Nephron progenitor cell (in vitro differentiated cells): Measurements from ENCODE around the gene CACNG3.

Source experiments
- DNase-seq: peaks from one replicate; pipeline ENCODE4 v3.0.0; 2021
- H3K27ac Mint-ChIP-seq: 2 replicates; pipeline ENCODE4 v1.8.0; 2021; ENCODE audit warnings: mild to moderate bottlenecking, moderate library complexity, mixed read lengths
- H3K27me3 Mint-ChIP-seq: 2 replicates; pipeline ENCODE4 v1.8.0; 2021; ENCODE audit warnings: mild to moderate bottlenecking, low read depth, mixed read lengths; ENCODE audit not compliant: poor library complexity
- H3K36me3 Mint-ChIP-seq: 2 replicates; pipeline ENCODE4 v1.8.0; 2021; ENCODE audit warnings: low read depth, mixed read lengths
- H3K4me1 Mint-ChIP-seq: 2 replicates; pipeline ENCODE4 v1.8.0; 2021; ENCODE audit warnings: mixed read lengths
- H3K4me3 Mint-ChIP-seq: 2 replicates; pipeline ENCODE4 v1.8.0; 2021; ENCODE audit warnings: mild to moderate bottlenecking, moderate library complexity, mixed read lengths
- H3K9me3 Mint-ChIP-seq: 2 replicates; pipeline ENCODE4 v1.8.0; 2021; ENCODE audit warnings: mild to moderate bottlenecking, moderate library complexity, mixed read lengths
- CTCF ChIP-seq: fragments of 200-600 bp; sonication (generic); IDR thresholded peaks from 2 replicates; pipeline ENCODE4 v1.5.0; 2021; ENCODE audit warnings: antibody characterized with exemption

The CACNG3 gene

DNA sequence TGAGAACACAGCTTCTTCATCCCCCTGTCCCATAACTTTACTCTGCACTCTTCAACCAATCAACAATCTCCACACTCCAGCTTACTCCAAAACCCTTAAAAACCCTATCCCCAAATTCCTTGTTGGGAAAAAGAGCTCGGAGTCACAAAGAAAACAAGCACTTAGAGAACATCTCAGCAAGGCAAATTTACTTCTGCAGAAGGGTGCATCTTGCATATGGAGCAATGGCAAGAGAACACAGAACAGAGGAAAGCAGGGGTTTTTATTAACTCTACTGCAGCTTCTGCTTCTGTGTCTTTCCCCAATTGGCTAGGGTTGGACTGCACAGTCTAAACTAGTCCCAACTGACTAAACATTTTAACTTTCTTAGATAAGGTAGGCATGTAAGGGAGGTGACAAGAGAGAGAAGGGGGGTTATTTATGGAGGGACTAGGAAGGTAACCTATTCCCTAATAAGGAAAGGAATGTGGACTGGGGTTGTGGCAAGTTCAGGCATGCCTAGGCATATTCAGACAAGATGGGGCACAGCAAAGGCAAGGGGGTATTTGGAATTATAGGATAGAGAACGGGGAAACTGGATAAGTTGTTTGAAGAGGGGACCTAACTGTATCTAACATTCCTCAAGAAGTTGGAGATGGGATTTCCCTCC is 125.5 kb downstream of the CACNG3 start:
- peaks cover 63% of the 10 kb centered on the region for H3K9me3 Mint-ChIP-seq
- TF ChIP-seq CTCF, result no peak
- H3K27ac Mint-ChIP-seq, result peak overlapping the region; percentile 30

DNA sequence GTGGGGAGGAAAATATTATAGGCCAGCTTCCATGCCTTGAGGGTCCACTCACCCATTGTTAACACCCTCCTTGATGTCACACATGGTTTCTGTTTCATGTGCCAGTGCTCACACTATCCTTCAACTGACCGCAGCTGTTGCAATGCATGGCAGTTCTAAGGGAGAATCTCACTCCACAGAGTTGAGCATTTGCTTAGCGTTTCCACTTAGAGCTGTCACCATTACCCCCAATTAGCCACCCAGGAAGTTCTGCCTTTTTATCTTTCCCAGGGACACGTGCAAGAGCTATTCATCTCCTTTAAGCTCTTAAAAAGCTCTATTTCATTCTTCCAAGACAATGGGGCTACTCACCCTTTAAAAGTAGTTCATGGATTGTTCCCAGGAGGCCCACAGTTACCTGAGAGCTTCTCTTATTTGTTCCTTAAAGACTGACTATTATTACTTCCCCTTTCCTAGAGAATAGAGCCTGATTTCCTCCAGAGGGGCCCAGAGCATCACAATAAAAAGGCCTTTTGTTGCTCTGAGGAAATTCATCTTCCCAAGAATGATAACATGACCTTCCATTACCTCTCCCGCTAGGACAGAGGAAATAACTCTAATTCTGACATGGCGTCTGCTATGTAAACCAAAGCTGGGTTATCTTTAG is 126.8 kb downstream of the CACNG3 start:
- Mint-ChIP-seq H3K27ac (peak overlapping the region; percentile 62), H3K4me3 (no peak overlapping the region)

More for the DNA sequence above, 125.5 kb downstream of the CACNG3 start:
- Mint-ChIP-seq H3K36me3 (peaks cover 18% of the 10 kb centered on the region), H3K4me3 (no peak overlapping the region), H3K27me3 (peaks cover 7% of the 10 kb centered on the region), H3K4me1 (peaks cover 34% of the 10 kb centered on the region)
- DNase-seq, result no peak

GRCh38 chr16:24394341-24394740 is 138.2 kb downstream of the CACNG3 start:
- H3K9me3 Mint-ChIP-seq, result peaks cover 9% of the 10 kb centered on the region
- TF ChIP-seq CTCF, result no peak
- peaks cover 13% of the 10 kb centered on the region for H3K4me1 Mint-ChIP-seq
- H3K27me3 Mint-ChIP-seq, result peaks cover 3% of the 10 kb centered on the region
- DNase-seq, result no peak
- no peak overlapping the region for H3K27ac Mint-ChIP-seq
- no peak overlapping the region for H3K4me3 Mint-ChIP-seq
- H3K36me3 Mint-ChIP-seq, result no peaks in the 10 kb centered on the region

More for the DNA sequence above, 126.8 kb downstream of the CACNG3 start:
- no peak for DNase-seq
- Mint-ChIP-seq H3K4me1 (peaks cover 34% of the 10 kb centered on the region), H3K27me3 (peaks cover 12% of the 10 kb centered on the region), H3K36me3 (peaks cover 18% of the 10 kb centered on the region), H3K9me3 (peaks cover 60% of the 10 kb centered on the region)
- no peak for TF ChIP-seq CTCF

- DNase-seq, result no peak
- H3K36me3 Mint-ChIP-seq, result no peaks in the 10 kb centered on the region
- H3K27ac Mint-ChIP-seq, result peak overlapping the region; percentile 60
- peaks cover 3% of the 10 kb centered on the region for H3K27me3 Mint-ChIP-seq
- H3K4me3 Mint-ChIP-seq, result no peak overlapping the region
- no peak for TF ChIP-seq CTCF
- H3K9me3 Mint-ChIP-seq, result peaks cover 4% of the 10 kb centered on the region
- peaks cover 13% of the 10 kb centered on the region for H3K4me1 Mint-ChIP-seq
These were observed 140.5 kb downstream of the CACNG3 start for GRCh38 chr16:24396350-24397271.

DNA sequence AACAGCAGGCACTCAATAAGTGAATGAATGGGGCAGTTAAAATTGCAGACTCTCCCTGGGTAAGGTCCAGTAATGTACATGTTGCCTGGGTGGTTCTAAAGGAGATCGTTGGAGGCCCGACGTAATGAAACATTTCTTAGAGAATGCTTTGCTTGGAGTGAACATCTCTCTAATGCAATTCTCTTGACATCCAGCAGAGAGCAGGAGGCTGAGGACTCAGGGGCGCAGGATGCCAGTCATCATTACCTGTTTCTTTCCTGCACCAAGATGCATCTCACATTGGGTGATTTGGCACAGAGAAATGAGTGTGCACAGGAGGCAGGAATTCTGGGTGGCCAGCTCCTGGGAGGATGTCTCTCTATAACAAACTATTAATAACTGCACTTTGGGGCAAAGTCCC is 152.9 kb downstream of the CACNG3 start:
- Mint-ChIP-seq H3K4me1 (no peaks in the 10 kb centered on the region), H3K27ac (no peak overlapping the region), H3K36me3 (no peaks in the 10 kb centered on the region), H3K4me3 (no peak overlapping the region), H3K9me3 (peaks cover 8% of the 10 kb centered on the region), H3K27me3 (peaks cover 3% of the 10 kb centered on the region)
- TF ChIP-seq CTCF, result peak; percentile 20
- no peak for DNase-seq
